ENCODE data around the gene HIP1R. TPM values are rescaled to one million over a fixed set of nuclear protein-coding genes. Genes with fewer than 3 reads are reported as not detected.

HIP1R gene
- total and polyA plus RNA-seq, 11 donors = 14.9 to 49.5 (median 19.6) TPM

DNA sequence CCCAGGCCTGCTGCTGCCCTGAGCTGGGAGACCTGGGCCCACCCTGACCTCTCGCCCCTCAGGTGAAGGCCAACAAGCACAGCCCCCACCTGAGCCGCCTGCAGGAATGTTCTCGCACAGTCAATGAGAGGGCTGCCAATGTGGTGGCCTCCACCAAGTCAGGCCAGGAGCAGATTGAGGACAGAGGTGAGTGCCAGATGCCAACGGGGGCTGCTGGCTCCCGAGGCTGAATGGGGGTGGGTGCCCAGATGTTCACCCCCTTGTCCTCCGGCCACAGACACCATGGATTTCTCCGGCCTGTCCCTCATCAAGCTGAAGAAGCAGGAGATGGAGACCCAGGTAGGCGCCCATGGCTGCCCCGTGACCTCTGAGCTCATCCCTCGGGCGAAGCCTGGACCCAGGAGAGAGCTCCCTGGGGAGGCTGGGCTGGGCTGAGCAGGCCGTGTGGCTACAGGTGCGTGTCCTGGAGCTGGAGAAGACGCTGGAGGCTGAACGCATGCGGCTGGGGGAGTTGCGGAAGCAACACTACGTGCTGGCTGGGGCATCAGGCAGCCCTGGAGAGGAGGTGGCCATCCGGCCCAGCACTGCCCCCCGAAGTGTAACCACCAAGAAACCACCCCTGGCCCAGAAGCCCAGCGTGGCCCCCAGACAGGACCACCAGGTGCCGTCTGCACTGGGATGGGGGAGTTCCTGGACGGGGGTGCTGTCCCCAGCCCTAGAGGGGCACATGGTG is 25.8 kb downstream of the HIP1R start:
- DNase-seq (peak in 2 of 5 donors; percentile 22 to 63), ATAC-seq (no peak)
- no peak overlapping the region for H3K4me3 ChIP-seq
- peak overlapping the region in 8 of 12 donors; percentile 21 to 72 (median 57) for H3K27ac ChIP-seq
- TF ChIP-seq POLR2A (IDR thresholded peaks at IDR 0.05) = no peak
- no peak for TF ChIP-seq CTCF (IDR thresholded peaks at IDR 0.05)
- H3K27me3 ChIP-seq = no peaks in the 10 kb centered on the region
- 81 to 89% (median 86%) methylated on average over 15 to 23 of the region's 23 CpGs for WGBS, 4 donors
- peaks cover 0 to 53% (median 30%) of the 10 kb centered on the region in 12 donors for H3K4me1 ChIP-seq
- peaks cover 0 to 29% (median 9%) of the 10 kb centered on the region in 9 donors for H3K36me3 ChIP-seq
- intact Hi-C loops (cut with DNase I) = loop anchor here (1.0 to 10.0 kb wide), 8 partner anchors 36 to 376 kb away; partner anchors contain the start of genes MPHOSPH9 (in 2 of the 10), MTRFR (in 2 of the 10) and VPS37B (in 2 of the 10)
- H3K9me3 ChIP-seq = no peaks in the 10 kb centered on the region

- no peak overlapping the region for H3K4me3 ChIP-seq
- TF ChIP-seq POLR2A (IDR thresholded peaks at IDR 0.05) = no peak
- peak overlapping the region in 7 of 12 donors; percentile 22 to 57 (median 49) for H3K27ac ChIP-seq
- H3K36me3 ChIP-seq = peaks cover 0 to 32% (median 11%) of the 10 kb centered on the region in 9 donors
- H3K9me3 ChIP-seq = no peaks in the 10 kb centered on the region
- peak in 2 of 5 donors; percentile 23 to 66 for DNase-seq
- H3K4me1 ChIP-seq = peaks cover 3 to 59% (median 34%) of the 10 kb centered on the region in 12 donors
- no peaks in the 10 kb centered on the region for H3K27me3 ChIP-seq
- intact Hi-C loops (cut with DNase I) = loop anchor here in 9 of 10 donors (1.0 to 10.0 kb wide), 7 partner anchors 36 to 376 kb away; partner anchors contain the start of genes MPHOSPH9 (in 2 of the 9), MTRFR (in 2 of the 9) and VPS37B (in 2 of the 9)
- WGBS, 4 donors = 80 to 86% (median 82%) methylated on average over 4 to 5 of the region's 5 CpGs
- ATAC-seq = no peak
Measured at GRCh38 chr12:122861587-122861970, 26.3 kb downstream of the HIP1R start.

- DNase-seq (peak in 2 of 5 donors; percentile 31 to 60), ATAC-seq (no peak)
- H3K4me3 ChIP-seq = no peak overlapping the region
- H3K27ac ChIP-seq = peak overlapping the region in 9 of 12 donors; percentile 22 to 57 (median 49)
- peaks cover 5 to 65% (median 39%) of the 10 kb centered on the region in 12 donors for H3K4me1 ChIP-seq
- TF ChIP-seq CTCF (IDR thresholded peaks at IDR 0.05) (no peak), POLR2A (IDR thresholded peaks at IDR 0.05) (no peak)
- peaks cover 0 to 35% (median 17%) of the 10 kb centered on the region in 9 donors for H3K36me3 ChIP-seq
- 48 to 62% (median 50%) methylated on average over 20 of the region's 20 CpGs for WGBS, 4 donors
- intact Hi-C loops (cut with DNase I) = loop anchor here in 6 of 10 donors (5.0 to 10.0 kb wide), 4 partner anchors 35 to 375 kb away; partner anchors contain the start of genes MPHOSPH9 (in 2 of the 6), MTRFR (in 2 of the 6) and VPS37B (in 2 of the 6)
- H3K9me3 ChIP-seq = no peaks in the 10 kb centered on the region
- no peaks in the 10 kb centered on the region for H3K27me3 ChIP-seq
Measured at GRCh38 chr12:122862110-122862634, 26.9 kb downstream of the HIP1R start.

DNA sequence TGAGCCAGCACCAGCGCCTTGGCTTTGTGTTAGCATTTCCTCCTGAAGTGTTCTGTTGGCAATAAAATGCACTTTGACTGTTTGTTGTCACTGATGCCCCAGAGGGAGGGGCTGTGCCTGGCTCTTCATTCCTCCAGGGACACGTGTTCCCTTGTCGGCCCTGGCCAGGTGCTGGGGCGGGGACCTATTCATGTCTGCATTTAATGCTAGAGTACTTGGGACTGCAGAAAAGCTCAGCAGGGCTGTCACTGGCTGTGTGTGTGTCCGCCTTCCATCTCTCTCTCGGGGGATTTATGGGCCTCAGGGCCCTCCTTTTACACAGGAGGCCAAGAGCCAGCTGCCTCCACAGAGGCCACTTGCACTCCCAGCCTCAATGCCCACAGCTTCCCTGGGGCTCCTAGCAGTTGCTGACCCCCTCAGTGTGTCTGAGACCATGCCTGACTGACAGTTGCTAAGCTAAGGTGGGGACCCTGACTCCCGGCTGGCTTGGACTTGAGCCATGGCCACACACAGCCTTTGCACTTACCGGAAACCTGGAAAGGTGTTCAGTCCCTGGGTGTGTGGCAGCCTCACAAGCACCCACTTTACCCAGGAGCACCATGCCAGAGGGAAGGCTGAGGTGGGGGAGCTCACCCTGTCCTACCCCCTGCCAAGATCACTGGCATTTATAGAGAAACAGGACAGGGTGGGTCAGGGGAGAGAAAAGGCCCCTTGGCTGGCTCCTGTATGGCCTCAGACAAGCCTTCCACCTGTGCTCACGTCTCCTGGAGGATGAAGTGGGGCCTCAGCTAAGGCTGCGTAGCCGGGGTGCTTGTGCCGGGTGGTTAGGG is 27.8 kb downstream of the HIP1R start:
- no peaks in the 10 kb centered on the region for H3K9me3 ChIP-seq
- peak overlapping the region in 8 of 12 donors; percentile 6 to 55 (median 20) for H3K27ac ChIP-seq
- H3K4me3 ChIP-seq = no peak overlapping the region
- TF ChIP-seq POLR2A (IDR thresholded peaks at IDR 0.05) = no peak
- TF ChIP-seq CTCF (IDR thresholded peaks at IDR 0.05) = no peak
- no peaks in the 10 kb centered on the region for H3K27me3 ChIP-seq
- DNase-seq (peak in 2 of 5 donors; percentile 36 to 53), ATAC-seq (no peak)
- H3K36me3 ChIP-seq = peaks cover 0 to 39% (median 26%) of the 10 kb centered on the region in 9 donors
- intact Hi-C loops (cut with DNase I) = loop anchor here in 6 of 10 donors (5.0 to 10.0 kb wide), 4 partner anchors 34 to 374 kb away; partner anchors contain the start of genes MPHOSPH9 (in 2 of the 6), MTRFR (in 2 of the 6) and VPS37B (in 2 of the 6)
- H3K4me1 ChIP-seq = peaks cover 8 to 74% (median 49%) of the 10 kb centered on the region in 12 donors
- WGBS, 4 donors = 55 to 82% (median 62%) methylated on average over 8 to 12 of the region's 12 CpGs

All from heart left ventricle (tissue), 16 donors.